Prostate gland (tissue), 2 donors: ENCODE measurements around the gene SPDYE2. TPM values are rescaled to one million over a fixed set of nuclear protein-coding genes. Genes with fewer than 3 reads are reported as not detected.
"Not testable (repeated sequence)": the region's sequence is repeated elsewhere in the genome, so short reads cannot be mapped to it uniquely, and the experiment has no call there.

ENCODE experiments used
- DNase-seq: peaks from one replicate; pipeline ENCODE4 v3.0.0-alpha.2; 2019; ENCODE audit warnings: low spot score
- H3K27ac ChIP-seq, 2 donors: fragments of 200-600 bp; sonication (generic); 2 replicates each; pipeline ENCODE4 v1.5.1; 2017 to 2019
- H3K27me3 ChIP-seq: fragments of 200-600 bp; sonication (generic); replicated peaks from 2 replicates; pipeline ENCODE4 v1.5.1; 2019; ENCODE audit not compliant: insufficient read depth
- H3K36me3 ChIP-seq, 2 donors: fragments of 200-600 bp; sonication (generic); 1 replicate in 1 of 2; 2 replicates in 1 of 2; pipeline versions ENCODE4 v1.5.1 to v1.8.1; 2017 to 2019
- H3K4me1 ChIP-seq: fragments of 200-600 bp; sonication (generic); replicated peaks from 2 replicates; pipeline ENCODE4 v1.5.1; 2019
- H3K4me3 ChIP-seq, 2 donors: fragments of 200-600 bp; sonication (generic); 2 replicates each; pipeline ENCODE4 v1.5.1; 2017 to 2019
- H3K9me3 ChIP-seq: fragments of 200-600 bp; sonication (generic); 2 replicates; pipeline ENCODE4 v1.5.1; 2017
- WGBS: methylation state at CpG from one replicate; pipeline ENCODE4 v1.1.5; 2018; 5-methylcytosine and 5-hydroxymethylcytosine counted together
- intact Hi-C: fragments of 100-400 bp; cut with DNase I; formaldehyde crosslinking; loops from one replicate; pipeline ENCODE4 v1.14.2; 2022
- total RNA-seq, 2 donors: library from RNA; depleted of rRNA; stranded (reverse); fragments of >200 nt; gene quantifications; one replicate each; pipeline ENCODE4 v1.1.0, GENCODE V29; 2016

SPDYE2 gene
- total RNA-seq, 2 donors from 2014 or later, result 1.8 TPM; not detected in 1

DNA sequence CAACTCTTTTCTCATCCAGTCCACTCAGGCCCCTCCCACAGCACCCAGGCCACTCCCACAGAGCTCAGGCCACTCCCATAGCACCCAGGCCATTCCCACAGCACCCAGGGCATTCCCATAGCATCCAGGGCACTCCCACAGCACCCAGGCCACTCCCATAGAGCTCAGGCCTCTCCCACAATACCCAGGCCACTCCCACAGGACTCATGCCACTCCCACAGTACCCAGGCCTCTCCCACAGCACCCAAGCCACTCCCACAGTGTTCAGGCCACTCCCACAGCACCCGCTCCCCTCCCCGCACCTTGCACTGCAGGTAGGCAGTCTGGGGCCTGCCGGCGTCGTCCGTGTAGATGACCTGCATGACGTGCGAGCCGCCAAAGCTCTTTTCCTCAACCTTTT lies 38.8 kb downstream of the SPDYE2 start:
- H3K27me3 ChIP-seq, H3K4me1 ChIP-seq, H3K4me3 ChIP-seq, intact Hi-C loops, H3K9me3 ChIP-seq, H3K36me3 ChIP-seq, DNase-seq, H3K27ac ChIP-seq: not testable (repeated sequence)
- no CpG with 5 or more reads among the region's 9 CpGs for WGBS

DNA sequence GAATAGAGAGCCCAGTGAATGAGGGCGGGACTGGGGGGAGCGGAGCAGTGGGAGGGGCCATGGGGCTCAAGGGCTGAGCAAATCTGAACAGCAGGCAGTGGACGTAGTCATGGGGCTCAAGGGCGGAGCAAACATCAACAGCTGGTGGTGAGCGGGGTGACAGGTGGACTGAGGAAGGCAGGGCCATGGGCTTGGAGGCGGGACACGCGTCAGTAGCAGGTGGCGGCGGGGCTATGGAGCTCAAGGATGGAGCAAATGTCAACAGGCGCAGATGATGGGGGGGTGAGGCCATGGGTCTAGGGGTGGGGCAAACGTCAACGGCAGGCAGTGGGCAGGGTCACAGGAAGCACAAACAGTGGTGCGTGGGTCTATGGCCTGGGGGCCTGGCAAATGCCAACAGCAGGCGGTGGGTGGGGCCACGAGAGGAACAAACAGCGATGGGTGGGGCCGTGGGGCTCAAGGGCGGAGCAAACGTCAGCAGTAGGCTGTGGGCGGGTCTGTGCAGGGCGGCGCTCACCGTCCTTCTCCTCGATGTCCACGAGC lies 41.5 kb downstream of the SPDYE2 start:
- H3K9me3 ChIP-seq, H3K27me3 ChIP-seq, intact Hi-C loops, H3K27ac ChIP-seq, H3K4me3 ChIP-seq, H3K36me3 ChIP-seq, H3K4me1 ChIP-seq: not testable (repeated sequence)
- 33% methylated on average over 10 of the region's 26 CpGs for WGBS
- peak; percentile 5 for DNase-seq

DNA sequence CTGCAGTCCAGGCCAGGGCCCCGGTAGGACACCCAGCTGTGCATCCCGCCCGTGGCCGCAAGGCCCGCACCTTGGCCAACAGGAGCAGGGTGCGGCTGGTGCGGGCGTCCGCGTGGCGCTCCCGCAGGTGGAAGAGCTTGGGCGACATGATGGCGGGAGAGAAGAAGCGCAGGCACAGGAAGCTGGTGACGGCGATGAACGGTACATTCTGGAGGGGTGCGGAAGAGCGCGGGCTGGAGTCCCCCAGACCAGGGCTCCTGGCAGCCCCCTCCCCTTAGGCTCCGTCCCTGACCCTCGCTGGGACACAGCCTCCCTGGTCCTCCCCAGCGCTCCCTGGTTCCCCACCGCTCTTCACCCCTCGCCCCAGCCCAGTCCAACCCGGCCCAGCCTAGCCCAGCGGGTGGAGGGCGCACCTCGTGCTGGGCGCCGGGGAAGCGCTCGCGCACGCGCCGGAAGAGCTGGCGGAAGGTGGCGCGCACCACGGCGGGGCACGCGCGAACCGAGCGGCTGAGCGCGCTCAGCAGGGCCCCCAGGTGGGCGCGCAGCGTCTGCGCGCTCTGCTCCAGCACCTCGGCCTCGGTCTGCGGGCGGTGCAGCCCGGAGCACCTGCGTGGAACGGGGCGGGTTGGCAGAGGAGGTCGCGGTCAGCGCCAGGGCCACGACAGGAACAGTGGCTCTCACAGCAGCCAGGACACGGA lies 42.8 kb downstream of the SPDYE2 start:
- WGBS, result no CpG with 5 or more reads among the region's 68 CpGs

DNA sequence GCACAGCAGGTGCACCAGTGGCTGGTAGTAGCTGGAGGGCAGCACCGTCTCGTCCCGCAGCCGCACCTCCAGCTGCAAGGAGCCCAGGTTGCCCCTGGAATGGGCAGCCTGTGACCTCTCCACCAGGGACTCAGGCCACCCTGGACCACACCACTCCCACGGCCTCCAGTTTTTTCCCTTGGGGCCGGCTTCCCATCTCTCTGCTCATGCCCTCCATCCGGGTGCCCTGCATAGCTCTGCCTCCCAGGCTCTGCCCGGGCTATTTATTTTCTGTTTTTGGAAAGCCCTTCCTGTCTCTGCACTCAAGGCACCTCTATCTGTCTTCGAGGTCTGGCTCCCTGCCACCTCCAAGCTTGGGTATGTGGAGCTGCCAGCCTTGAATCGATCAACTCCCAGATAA lies 45.0 kb downstream of the SPDYE2 start:
- H3K27me3 ChIP-seq, H3K27ac ChIP-seq, intact Hi-C loops, H3K9me3 ChIP-seq, DNase-seq, H3K4me3 ChIP-seq, H3K36me3 ChIP-seq, H3K4me1 ChIP-seq: not testable (repeated sequence)
- WGBS, result 73% methylated on average over 7 of the region's 10 CpGs

More for the DNA sequence above, 42.8 kb downstream of the SPDYE2 start:
- H3K9me3 ChIP-seq, H3K36me3 ChIP-seq, H3K4me3 ChIP-seq, intact Hi-C loops, H3K27ac ChIP-seq, H3K27me3 ChIP-seq, H3K4me1 ChIP-seq, DNase-seq: not testable (repeated sequence)

DNA sequence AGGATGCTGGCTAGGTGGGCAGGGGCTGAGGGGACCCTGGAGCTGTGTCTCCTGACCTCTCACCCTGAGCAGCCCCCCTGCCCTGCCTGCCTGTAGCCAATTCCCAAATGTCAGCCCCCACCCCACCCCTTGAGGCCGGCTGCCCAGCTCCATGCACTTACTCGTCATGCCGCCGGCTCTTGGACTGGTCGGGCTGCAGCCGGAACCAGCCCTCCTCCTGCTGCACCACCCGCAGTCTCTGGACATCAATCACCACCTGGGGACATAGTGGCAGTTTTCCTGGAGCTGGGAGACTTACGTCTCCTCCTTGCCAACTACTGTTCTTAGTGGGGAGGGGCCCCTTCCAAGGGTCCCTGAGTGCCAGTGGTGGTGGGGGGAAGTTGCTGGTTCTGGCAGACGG lies 48.7 kb downstream of the SPDYE2 start:
- H3K4me1 ChIP-seq, H3K9me3 ChIP-seq, DNase-seq, H3K27ac ChIP-seq, H3K36me3 ChIP-seq, H3K4me3 ChIP-seq, intact Hi-C loops, H3K27me3 ChIP-seq: not testable (repeated sequence)
- no CpG with 5 or more reads among the region's 9 CpGs for WGBS

DNA sequence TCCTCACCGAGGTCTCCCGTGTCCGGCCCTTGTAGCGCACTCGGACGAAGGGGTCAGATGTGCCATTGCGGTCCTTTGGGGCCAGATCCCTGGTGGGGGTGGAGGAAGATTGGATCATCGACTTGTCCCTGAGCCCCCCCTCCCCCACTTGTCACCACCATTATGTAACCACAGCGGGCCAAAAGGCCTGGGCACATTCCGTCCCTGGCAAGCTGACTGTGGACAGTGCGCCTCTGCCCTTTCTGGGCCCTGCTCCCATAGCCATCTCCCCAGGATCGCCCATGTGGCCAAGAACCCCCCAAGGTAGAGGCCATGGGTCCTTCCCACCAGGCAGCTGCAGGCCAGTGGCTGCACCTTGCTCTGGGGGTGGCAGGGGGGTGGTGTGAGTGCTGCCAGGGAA lies 51.3 kb downstream of the SPDYE2 start:
- intact Hi-C loops, H3K4me3 ChIP-seq, DNase-seq, H3K9me3 ChIP-seq, H3K4me1 ChIP-seq, H3K27me3 ChIP-seq, H3K36me3 ChIP-seq, H3K27ac ChIP-seq: not testable (repeated sequence)
- WGBS, result no CpG with 5 or more reads among the region's 12 CpGs

DNA sequence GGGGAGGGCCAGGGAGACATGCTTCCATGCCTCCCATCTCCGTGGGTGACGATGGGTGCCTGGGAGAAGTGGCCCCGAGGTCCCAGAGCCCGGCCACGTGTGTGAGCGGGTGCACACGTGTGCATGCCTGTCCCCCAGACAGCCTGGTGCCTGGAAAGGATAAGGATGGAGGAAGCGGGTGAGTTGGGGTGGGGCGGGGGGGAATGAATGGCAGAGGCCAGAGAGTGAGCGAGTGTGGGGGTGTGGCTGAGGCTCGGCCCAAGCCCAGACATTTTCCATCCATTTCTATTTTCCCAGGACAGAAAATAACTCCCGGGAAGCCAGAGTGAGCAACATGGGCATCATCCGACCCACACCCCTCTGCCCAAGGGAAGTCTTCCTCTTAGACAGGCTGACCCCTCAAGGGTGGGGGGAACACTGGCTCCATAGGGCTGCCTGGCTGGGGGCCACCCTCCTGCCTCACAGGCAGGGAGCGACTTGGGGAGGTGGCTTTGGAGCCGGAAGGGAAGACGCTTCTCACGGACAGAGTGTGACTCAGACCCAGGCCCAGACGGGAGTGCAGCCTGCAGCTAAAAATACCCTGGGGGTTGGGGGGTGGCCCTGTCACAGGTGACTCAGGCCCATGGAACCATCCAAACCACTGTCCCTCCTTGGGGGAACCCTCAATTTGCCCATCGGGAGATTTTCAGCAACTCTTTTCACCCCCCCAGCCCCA lies 53.6 kb downstream of the SPDYE2 start:
- no CpG with 5 or more reads among the region's 19 CpGs for WGBS
- H3K27me3 ChIP-seq, H3K4me3 ChIP-seq, H3K27ac ChIP-seq, H3K4me1 ChIP-seq, intact Hi-C loops, H3K9me3 ChIP-seq, H3K36me3 ChIP-seq, DNase-seq: not testable (repeated sequence)

DNA sequence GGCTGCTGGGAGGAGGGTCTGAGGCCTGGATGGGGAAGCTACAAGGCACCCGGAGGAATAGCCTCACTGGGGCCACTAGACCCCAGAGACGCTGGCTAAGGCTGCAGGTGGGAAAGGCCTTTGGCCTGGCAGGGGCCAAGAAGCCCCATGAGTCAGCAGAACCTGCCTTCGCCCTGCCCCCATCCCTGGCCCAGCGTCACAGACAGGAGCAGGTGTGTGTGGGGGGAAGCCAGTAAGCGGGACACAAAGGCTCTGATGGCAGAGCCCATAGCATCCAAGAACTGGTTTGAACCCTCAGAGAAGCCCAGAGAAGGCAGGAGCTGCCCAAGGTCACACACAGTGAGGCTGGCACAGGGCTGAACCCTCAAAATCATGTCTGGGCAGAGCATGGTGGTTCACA lies 55.8 kb downstream of the SPDYE2 start:
- H3K4me1 ChIP-seq, H3K4me3 ChIP-seq, H3K9me3 ChIP-seq, H3K27me3 ChIP-seq, DNase-seq, H3K36me3 ChIP-seq, intact Hi-C loops, H3K27ac ChIP-seq: not testable (repeated sequence)
- WGBS, result no CpG with 5 or more reads among the region's 5 CpGs

DNA sequence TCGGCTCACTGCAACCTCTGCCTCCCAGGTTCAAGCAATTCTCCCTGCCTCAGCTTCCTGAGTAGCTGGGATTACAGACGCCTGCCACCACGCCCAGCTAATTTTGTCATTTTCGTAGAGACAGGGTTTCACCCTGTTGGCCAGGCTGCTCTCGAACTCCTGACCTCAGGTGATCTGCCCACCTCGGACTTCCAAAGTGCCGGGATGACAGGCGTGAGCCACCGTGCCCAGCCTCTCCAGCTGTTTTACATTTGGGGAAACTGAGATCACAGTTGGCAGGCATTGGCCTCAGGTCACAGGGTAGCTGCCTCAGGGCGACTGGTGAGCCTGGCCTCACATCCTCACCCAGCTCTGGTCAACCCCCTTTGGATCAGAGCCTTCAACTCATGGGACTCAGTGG lies 58.7 kb downstream of the SPDYE2 start:
- H3K9me3 ChIP-seq, H3K4me1 ChIP-seq, intact Hi-C loops, H3K27me3 ChIP-seq, DNase-seq, H3K27ac ChIP-seq, H3K36me3 ChIP-seq, H3K4me3 ChIP-seq: not testable (repeated sequence)
- WGBS, result no CpG with 5 or more reads among the region's 10 CpGs

DNA sequence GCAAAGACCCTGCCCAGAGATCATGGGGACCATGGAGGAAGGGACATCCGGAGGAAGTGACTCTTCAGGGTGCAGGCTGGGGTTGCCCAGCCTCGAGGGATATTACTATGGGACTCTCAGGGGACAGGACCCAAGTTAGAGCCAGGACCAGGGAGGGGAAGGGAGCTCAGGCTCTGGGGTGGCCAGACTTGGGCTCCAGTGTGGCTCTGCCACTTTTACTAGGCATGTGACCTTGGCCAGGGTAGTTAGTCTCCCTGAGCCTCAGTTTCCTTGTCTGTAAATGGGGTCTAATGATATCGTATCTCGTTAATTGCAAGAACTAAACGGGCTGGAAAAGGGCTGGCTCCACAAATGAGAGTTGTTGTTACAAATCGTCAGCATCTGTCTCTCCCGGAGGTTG lies 59.4 kb downstream of the SPDYE2 start:
- H3K4me1 ChIP-seq, H3K27ac ChIP-seq, H3K9me3 ChIP-seq, H3K4me3 ChIP-seq, H3K36me3 ChIP-seq, H3K27me3 ChIP-seq, DNase-seq, intact Hi-C loops: not testable (repeated sequence)
- 53% methylated on average over 3 of the region's 7 CpGs for WGBS

DNA sequence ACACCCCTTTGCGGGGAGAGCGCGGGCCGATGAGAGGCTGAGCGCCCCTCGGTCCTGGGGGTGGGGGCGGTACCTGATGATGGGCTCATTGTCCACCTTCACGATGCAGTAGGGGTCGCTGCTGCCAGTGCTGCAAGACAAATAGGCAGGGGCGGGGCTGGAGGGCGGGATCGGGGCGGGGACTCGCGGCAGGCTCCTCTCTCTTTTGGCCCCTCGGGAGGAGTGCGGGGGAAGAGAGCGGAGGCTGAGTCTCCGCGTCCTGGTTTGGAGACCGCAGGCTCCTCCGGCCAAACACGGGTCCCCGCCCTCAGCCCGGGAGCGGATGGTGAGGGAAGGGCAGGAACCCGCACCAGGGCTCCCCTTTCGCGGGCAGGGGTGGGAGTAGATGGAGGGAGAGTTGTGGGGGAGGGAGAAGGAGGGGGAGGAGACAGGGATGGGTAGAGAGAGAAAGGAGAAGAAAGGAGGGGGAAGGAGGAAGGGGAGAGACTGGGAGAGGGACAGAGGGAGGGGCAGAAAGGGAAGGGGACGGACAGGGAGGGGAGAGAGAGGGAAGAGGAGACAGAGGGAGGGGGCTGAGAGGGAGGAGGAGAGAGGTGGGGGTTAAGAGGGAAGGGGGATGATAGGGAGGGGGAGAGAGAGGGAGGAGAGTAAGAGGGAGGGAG lies 60.1 kb downstream of the SPDYE2 start:
- H3K27me3 ChIP-seq, H3K4me3 ChIP-seq, intact Hi-C loops, DNase-seq, H3K9me3 ChIP-seq, H3K36me3 ChIP-seq, H3K4me1 ChIP-seq, H3K27ac ChIP-seq: not testable (repeated sequence)
- WGBS, result no CpG with 5 or more reads among the region's 30 CpGs

DNA sequence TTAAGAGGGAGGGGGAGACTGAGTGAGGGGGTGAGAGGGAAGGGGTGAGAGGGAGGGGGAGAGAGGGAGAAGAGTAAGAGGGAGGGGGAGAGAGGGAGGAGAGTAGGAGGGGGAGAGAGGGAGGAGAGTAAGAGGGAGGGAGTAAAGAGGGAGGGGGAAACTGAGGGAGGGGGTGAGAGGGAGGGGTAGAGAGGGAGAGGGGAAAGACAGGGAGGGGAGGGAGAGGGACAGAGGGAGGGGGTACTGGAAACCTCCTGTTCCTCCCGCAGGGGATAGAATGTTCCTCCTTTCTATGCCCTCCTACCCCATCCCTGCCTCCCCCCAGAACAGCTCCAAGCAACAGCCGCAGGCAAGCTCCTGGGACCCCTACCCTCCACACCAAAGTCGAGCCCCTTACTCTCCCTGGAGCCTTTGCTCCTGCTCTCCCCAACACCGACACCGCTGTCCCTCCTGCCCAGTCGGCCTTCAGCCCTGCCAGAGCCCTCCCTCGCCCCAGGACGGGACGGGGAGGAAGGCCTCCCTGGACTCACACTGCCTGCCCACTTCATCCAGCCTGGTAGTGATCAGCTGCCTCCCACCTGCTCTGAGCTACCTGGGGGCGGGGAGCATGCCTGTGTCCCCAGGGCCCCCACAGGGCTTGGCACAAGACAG lies 60.8 kb downstream of the SPDYE2 start:
- intact Hi-C loops, H3K27ac ChIP-seq, H3K4me3 ChIP-seq, DNase-seq, H3K36me3 ChIP-seq, H3K4me1 ChIP-seq, H3K27me3 ChIP-seq, H3K9me3 ChIP-seq: not testable (repeated sequence)
- 2% methylated on average over 7 of the region's 10 CpGs for WGBS
